Gastroesophageal sphincter (tissue), 3 donors: ENCODE results near the gene ARX.

Experiments
- CTCF ChIP-seq, 4 experiments: fragments of 200-600 bp in 2 of 4; fragments of 450-650 bp in 2 of 4; sonication (generic) in 1 of 4; IDR thresholded peaks; one replicate each; pipeline ENCODE4 v1.5.1; 2017 to 2019; ENCODE audit warnings: antibody characterized with exemption in 4 of 4, mild to moderate bottlenecking in 2 of 4, moderate library complexity in 2 of 4
- EP300 ChIP-seq: sonication (generic); formaldehyde crosslinking; IDR thresholded peaks from one replicate; pipeline ENCODE4 v1.6.1; 2017; ENCODE audit warnings: antibody characterized with exemption, mild to moderate bottlenecking
- POLR2A ChIP-seq, 2 donors: fragments of 450-650 bp; IDR thresholded peaks; one replicate each; pipeline ENCODE4 v1.6.1; 2017; ENCODE audit warnings: antibody characterized with exemption in 2 of 2, mild to moderate bottlenecking in 2 of 2, moderate library complexity in 1 of 2
- POLR2AphosphoS5 ChIP-seq: sonication (generic); formaldehyde crosslinking; IDR thresholded peaks from one replicate; pipeline ENCODE4 v1.6.1; 2017; ENCODE audit warnings: antibody characterized with exemption

GRCh38 chrX:25014366-25014838 lies 1.4 kb downstream of the ARX start:
- TF ChIP-seq CTCF (IDR thresholded peaks at IDR 0.05) (no peak), POLR2A (IDR thresholded peaks at IDR 0.05) (no peak), POLR2AphosphoS5 (no peak), EP300 (no peak)
